SK-N-SH treated with all-trans-retinoic acid at 6 μM for 48 hours (cell line): Measurements from ENCODE around the gene SPNS1.

Experiments used
- ATAC-seq: fragments of 200-7000 bp; cut with Tn5 transposase; 3 replicates; pipeline ENCODE4 v1.9.1; 2020; ENCODE audit warnings: mild to moderate bottlenecking, moderate library complexity
- BACH2 ChIP-seq: fragments of 250-450 bp; sonication (Bioruptor Pico); IDR thresholded peaks from 2 replicates; pipeline ENCODE4 v1.9.0; 2021; ENCODE audit warnings: mild to moderate bottlenecking, borderline replicate concordance
- ESRRG ChIP-seq: fragments of 250-450 bp; sonication (Bioruptor Pico); IDR thresholded peaks from 2 replicates; pipeline ENCODE4 v1.6.1; 2021; ENCODE audit warnings: mild to moderate bottlenecking
- GLIS3 ChIP-seq: fragments of 250-450 bp; sonication (Bioruptor Pico); IDR thresholded peaks from 2 replicates; pipeline ENCODE4 v1.5.0; 2020; ENCODE audit warnings: mild to moderate bottlenecking, moderate library complexity
- ISL1 ChIP-seq: fragments of 250-450 bp; sonication (Bioruptor Pico); IDR thresholded peaks from 2 replicates; pipeline ENCODE4 v2.1.2; 2022; ENCODE audit warnings: mild to moderate bottlenecking, moderate library complexity
- PPARA ChIP-seq: fragments of 250-450 bp; sonication (Bioruptor Pico); IDR thresholded peaks from 2 replicates; pipeline ENCODE4 v1.5.0; 2020; ENCODE audit warnings: mild to moderate bottlenecking, borderline replicate concordance
- RARB ChIP-seq: fragments of 250-450 bp; sonication (Bioruptor Pico); IDR thresholded peaks from 2 replicates; pipeline ENCODE4 v1.8.0; 2021; ENCODE audit warnings: mild to moderate bottlenecking, moderate library complexity
- SNAI2 ChIP-seq: fragments of 250-450 bp; sonication (Bioruptor Pico); IDR thresholded peaks from 2 replicates; pipeline ENCODE4 v1.5.0; 2020; ENCODE audit warnings: mild to moderate bottlenecking, moderate library complexity
- TCF4 ChIP-seq: fragments of 250-450 bp; sonication (Bioruptor Pico); IDR thresholded peaks from 2 replicates; pipeline ENCODE4 v1.8.0; 2021; ENCODE audit warnings: mild to moderate bottlenecking, moderate library complexity, borderline replicate concordance
- TOX ChIP-seq: fragments of 250-450 bp; sonication (Bioruptor Pico); IDR thresholded peaks from 2 replicates; pipeline ENCODE4 v1.8.0; 2021; ENCODE audit warnings: mild to moderate bottlenecking, moderate library complexity, borderline replicate concordance
- ZC3H10 ChIP-seq: fragments of 250-450 bp; sonication (Bioruptor Pico); IDR thresholded peaks from 2 replicates; pipeline ENCODE4 v1.5.1; 2021; ENCODE audit warnings: mild to moderate bottlenecking, moderate library complexity
- ZFP30 ChIP-seq: fragments of 450-650 bp; formaldehyde crosslinking; IDR thresholded peaks from 2 replicates; pipeline ENCODE4 v1.5.0; 2022; ENCODE audit warnings: mild to moderate bottlenecking, moderate library complexity
- ZNF565 ChIP-seq: fragments of 450-650 bp; formaldehyde crosslinking; conservative IDR thresholded peaks from 2 replicates; pipeline ENCODE4 v1.5.0; 2020; ENCODE audit warnings: low read depth, mild to moderate bottlenecking, moderate library complexity
- ZNF8 ChIP-seq: fragments of 450-650 bp; formaldehyde crosslinking; IDR thresholded peaks from 2 replicates; pipeline ENCODE4 v1.5.0; 2020; ENCODE audit warnings: mild to moderate bottlenecking, moderate library complexity
- TF ChIP-seq, protein P1 (sequence below): fragments of 250-450 bp; sonication (Bioruptor Pico); IDR thresholded peaks from 2 replicates; pipeline ENCODE4 v1.5.1; 2021; ENCODE audit warnings: mild to moderate bottlenecking, moderate library complexity
- TF ChIP-seq, protein P2 (sequence below): fragments of 250-450 bp; sonication (Bioruptor Pico); IDR thresholded peaks from 2 replicates; pipeline ENCODE4 v1.5.1; 2020; ENCODE audit warnings: low read depth, mild to moderate bottlenecking, moderate library complexity
- TF ChIP-seq, protein P3 (sequence below): fragments of 250-450 bp; sonication (Bioruptor Pico); IDR thresholded peaks from 2 replicates; pipeline ENCODE4 v1.5.0; 2020; ENCODE audit warnings: mild to moderate bottlenecking, moderate library complexity
- TF ChIP-seq, protein P4 (sequence below): fragments of 250-450 bp; sonication (Bioruptor Pico); IDR thresholded peaks from 2 replicates; pipeline ENCODE4 v1.8.0; 2021; ENCODE audit warnings: low read depth, mild to moderate bottlenecking, moderate library complexity, borderline replicate concordance
- TF ChIP-seq, protein P5 (sequence below): fragments of 250-450 bp; sonication (Bioruptor Pico); IDR thresholded peaks from 2 replicates; pipeline ENCODE4 v1.8.0; 2020; ENCODE audit warnings: mild to moderate bottlenecking, moderate library complexity, borderline replicate concordance

Gene SPNS1

DNA sequence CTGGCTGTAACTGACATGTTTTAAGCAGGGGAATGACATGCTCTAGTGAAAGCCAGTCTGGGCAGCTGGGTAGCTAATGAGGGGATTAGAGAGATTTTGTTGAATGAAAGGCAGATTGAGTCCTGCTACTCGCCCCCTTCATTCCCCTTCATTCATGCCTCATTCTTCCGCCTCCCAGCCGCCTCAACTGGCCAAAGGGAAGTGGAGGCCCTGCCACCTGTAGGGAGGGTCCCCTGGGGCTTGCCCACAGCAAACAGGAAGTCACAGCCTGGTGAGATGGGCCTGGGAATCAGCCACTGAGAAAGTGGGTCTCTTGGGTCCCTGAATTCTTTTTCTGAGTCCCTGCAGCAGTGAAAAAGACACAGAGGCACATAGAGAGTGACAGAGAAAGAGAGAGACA, 43.9 kb upstream of the SPNS1 start:
- ATAC-seq = no peak
- TF ChIP-seq ZC3H10 (no peak), ZFP30 (CRISPR knock-in tag) (no peak), ISL1 (CRISPR knock-in tag) (no peak), RARB (CRISPR knock-in tag) (no peak), BACH2 (CRISPR knock-in tag) (no peak)
- TF ChIP-seq, protein P1, sequence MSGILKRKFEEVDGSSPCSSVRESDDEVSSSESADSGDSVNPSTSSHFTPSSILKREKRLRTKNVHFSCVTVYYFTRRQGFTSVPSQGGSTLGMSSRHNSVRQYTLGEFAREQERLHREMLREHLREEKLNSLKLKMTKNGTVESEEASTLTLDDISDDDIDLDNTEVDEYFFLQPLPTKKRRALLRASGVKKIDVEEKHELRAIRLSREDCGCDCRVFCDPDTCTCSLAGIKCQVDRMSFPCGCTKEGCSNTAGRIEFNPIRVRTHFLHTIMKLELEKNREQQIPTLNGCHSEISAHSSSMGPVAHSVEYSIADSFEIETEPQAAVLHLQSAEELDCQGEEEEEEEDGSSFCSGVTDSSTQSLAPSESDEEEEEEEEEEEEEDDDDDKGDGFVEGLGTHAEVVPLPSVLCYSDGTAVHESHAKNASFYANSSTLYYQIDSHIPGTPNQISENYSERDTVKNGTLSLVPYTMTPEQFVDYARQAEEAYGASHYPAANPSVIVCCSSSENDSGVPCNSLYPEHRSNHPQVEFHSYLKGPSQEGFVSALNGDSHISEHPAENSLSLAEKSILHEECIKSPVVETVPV (CRISPR knock-in tag) = no peak
- TF ChIP-seq, protein P2, sequence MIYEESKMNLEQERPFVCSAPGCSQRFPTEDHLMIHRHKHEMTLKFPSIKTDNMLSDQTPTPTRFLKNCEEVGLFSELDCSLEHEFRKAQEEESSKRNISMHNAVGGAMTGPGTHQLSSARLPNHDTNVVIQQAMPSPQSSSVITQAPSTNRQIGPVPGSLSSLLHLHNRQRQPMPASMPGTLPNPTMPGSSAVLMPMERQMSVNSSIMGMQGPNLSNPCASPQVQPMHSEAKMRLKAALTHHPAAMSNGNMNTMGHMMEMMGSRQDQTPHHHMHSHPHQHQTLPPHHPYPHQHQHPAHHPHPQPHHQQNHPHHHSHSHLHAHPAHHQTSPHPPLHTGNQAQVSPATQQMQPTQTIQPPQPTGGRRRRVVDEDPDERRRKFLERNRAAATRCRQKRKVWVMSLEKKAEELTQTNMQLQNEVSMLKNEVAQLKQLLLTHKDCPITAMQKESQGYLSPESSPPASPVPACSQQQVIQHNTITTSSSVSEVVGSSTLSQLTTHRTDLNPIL (CRISPR knock-in tag) = no peak

DNA sequence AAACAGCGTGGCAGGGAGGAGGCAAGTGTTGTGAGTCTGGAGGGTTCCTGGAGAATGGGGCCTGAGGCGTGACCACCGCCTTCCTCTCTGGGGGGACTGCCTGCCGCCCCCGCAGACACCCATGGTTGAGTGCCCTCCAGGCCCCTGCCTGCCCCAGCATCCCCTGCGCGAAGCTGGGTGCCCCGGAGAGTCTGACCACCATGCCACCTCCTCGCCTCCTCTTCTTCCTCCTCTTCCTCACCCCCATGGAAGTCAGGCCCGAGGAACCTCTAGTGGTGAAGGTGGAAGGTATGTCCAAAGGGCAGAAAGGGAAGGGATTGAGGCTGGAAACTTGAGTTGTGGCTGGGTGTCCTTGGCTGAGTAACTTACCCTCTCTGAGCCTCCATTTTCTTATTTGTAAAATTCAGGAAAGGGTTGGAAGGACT, 42.8 kb upstream of the SPNS1 start, which contains the start of gene CD19:
TSS of gene CD19 (plus strand) at position 171 of the 425 bp plus-strand sequence. CDS start at position 201, 30 bp downstream.
- no peak for ATAC-seq
- TF ChIP-seq ZC3H10 (no peak), GLIS3 (no peak), BACH2 (CRISPR knock-in tag) (no peak), TOX (no peak), ISL1 (CRISPR knock-in tag) (no peak), ESRRG (no peak), PPARA (no peak), SNAI2 (CRISPR knock-in tag) (no peak), ZNF565 (no peak), ZNF8 (CRISPR knock-in tag) (no peak)
- TF ChIP-seq, protein P1 (CRISPR knock-in tag) = no peak
- TF ChIP-seq, protein P3, sequence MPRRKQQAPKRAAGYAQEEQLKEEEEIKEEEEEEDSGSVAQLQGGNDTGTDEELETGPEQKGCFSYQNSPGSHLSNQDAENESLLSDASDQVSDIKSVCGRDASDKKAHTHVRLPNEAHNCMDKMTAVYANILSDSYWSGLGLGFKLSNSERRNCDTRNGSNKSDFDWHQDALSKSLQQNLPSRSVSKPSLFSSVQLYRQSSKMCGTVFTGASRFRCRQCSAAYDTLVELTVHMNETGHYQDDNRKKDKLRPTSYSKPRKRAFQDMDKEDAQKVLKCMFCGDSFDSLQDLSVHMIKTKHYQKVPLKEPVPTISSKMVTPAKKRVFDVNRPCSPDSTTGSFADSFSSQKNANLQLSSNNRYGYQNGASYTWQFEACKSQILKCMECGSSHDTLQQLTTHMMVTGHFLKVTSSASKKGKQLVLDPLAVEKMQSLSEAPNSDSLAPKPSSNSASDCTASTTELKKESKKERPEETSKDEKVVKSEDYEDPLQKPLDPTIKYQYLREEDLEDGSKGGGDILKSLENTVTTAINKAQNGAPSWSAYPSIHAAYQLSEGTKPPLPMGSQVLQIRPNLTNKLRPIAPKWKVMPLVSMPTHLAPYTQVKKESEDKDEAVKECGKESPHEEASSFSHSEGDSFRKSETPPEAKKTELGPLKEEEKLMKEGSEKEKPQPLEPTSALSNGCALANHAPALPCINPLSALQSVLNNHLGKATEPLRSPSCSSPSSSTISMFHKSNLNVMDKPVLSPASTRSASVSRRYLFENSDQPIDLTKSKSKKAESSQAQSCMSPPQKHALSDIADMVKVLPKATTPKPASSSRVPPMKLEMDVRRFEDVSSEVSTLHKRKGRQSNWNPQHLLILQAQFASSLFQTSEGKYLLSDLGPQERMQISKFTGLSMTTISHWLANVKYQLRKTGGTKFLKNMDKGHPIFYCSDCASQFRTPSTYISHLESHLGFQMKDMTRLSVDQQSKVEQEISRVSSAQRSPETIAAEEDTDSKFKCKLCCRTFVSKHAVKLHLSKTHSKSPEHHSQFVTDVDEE (CRISPR knock-in tag) = no peak

DNA sequence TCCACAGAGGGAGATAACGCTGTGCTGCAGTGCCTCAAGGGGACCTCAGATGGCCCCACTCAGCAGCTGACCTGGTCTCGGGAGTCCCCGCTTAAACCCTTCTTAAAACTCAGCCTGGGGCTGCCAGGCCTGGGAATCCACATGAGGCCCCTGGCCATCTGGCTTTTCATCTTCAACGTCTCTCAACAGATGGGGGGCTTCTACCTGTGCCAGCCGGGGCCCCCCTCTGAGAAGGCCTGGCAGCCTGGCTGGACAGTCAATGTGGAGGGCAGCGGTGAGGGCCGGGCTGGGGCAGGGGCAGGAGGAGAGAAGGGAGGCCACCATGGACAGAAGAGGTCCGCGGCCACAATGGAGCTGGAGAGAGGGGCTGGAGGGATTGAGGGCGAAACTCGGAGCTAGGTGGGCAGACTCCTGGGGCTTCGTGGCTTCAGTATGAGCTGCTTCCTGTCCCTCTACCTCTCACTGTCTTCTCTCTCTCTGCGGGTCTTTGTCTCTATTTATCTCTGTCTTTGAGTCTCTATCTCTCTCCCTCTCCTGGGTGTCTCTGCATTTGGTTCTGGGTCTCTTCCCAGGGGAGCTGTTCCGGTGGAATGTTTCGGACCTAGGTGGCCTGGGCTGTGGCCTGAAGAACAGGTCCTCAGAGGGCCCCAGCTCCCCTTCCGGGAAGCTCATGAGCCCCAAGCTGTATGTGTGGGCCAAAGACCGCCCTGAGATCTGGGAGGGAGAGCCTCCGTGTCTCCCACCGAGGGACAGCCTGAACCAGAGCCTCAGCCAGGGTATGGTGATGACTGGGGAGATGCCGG, 42.0 kb upstream of the SPNS1 start:
- TF ChIP-seq, protein P4, sequence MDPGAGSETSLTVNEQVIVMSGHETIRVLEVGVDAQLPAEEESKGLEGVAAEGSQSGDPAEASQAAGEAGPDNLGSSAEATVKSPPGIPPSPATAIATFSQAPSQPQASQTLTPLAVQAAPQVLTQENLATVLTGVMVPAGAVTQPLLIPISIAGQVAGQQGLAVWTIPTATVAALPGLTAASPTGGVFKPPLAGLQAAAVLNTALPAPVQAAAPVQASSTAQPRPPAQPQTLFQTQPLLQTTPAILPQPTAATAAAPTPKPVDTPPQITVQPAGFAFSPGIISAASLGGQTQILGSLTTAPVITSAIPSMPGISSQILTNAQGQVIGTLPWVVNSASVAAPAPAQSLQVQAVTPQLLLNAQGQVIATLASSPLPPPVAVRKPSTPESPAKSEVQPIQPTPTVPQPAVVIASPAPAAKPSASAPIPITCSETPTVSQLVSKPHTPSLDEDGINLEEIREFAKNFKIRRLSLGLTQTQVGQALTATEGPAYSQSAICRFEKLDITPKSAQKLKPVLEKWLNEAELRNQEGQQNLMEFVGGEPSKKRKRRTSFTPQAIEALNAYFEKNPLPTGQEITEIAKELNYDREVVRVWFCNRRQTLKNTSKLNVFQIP = no peak
- no peak for TF ChIP-seq TCF4 (CRISPR knock-in tag)
- TF ChIP-seq, protein P5, sequence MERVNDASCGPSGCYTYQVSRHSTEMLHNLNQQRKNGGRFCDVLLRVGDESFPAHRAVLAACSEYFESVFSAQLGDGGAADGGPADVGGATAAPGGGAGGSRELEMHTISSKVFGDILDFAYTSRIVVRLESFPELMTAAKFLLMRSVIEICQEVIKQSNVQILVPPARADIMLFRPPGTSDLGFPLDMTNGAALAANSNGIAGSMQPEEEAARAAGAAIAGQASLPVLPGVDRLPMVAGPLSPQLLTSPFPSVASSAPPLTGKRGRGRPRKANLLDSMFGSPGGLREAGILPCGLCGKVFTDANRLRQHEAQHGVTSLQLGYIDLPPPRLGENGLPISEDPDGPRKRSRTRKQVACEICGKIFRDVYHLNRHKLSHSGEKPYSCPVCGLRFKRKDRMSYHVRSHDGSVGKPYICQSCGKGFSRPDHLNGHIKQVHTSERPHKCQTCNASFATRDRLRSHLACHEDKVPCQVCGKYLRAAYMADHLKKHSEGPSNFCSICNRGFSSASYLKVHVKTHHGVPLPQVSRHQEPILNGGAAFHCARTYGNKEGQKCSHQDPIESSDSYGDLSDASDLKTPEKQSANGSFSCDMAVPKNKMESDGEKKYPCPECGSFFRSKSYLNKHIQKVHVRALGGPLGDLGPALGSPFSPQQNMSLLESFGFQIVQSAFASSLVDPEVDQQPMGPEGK (CRISPR knock-in tag) = no peak
- TF ChIP-seq, protein P3 (CRISPR knock-in tag) = no peak
- TF ChIP-seq, protein P2 (CRISPR knock-in tag) = no peak

More for the DNA sequence above, 42.0 kb upstream of the SPNS1 start:
- ATAC-seq = no peak
